ENCODE measurements around the gene AVPR2.

The AVPR2 gene

DNA sequence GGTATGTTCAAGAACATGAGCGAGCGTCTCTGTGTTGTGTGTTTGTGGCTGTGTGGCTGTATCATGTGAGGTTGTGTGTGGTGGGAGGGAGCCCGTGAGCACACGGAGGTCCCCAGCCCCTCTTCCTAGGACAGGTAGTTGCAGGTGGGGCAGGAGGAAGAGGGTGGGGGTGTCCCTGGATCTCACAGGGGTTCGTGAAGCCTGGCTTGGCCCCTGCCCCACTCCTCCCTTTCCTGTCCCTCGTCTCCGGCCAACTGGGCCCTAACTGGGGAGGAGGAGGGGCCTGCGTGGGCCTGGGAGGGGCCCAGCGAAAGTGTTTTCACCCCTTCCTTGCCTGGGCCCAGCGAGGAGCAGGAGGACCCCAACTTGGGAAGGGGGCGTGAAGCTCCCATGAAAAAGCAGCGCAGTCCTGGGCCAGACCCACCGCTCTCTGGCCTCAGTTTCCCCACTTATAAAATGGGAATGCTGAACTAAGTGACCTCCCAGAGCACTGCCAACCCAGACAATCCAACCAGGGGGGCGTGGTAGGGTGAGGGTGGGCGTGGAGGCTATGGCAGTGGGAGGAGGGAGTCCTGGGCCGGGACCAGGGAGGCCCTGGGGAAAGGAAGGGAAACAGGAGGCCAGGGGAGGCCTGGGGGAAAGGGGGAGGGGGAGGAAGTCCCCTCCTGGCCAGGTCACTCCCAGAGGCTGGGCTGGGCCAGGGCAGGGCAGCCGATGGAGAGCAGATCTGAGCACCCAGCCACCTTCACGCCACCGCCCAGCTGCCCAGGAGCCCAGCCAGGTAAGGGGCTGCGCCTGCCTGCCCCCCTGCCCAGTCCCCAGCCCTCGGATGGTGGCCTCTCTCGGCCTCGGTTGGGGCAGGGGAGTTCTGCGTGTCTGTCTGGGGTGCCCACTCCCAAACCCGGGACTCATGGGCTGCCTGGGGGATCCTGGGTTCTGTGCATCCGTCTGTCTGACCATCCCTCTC, at the start of gene AVPR2:
AVPR2 (plus strand) TSS at position 683 of the 967 bp plus-strand sequence. CDS start 473 bp downstream, outside the sequence.
- DNase-seq (ENCODE audit: low spot score) = no peak

DNA sequence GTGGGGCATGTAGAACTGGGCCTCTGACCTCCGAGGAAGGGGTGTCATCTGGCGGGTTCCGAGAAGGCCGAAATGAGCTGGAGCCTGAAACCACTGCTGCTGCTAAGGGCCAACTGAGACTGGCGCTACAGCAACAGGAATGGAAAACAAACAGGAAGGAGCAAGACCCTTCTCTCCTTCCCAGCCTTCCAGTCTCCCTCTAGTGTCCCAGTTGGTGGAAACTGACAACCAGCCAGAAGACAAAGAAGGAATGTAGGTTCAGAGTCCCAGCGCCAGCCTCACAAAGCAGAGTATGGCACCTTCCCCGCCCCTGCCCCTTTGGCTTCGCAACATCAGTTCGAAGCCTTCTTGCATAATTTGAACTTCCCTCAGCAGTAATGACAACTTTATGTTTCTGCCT, 49.8 kb upstream of the AVPR2 start:
- no peak for DNase-seq (ENCODE audit: low spot score)

DNA sequence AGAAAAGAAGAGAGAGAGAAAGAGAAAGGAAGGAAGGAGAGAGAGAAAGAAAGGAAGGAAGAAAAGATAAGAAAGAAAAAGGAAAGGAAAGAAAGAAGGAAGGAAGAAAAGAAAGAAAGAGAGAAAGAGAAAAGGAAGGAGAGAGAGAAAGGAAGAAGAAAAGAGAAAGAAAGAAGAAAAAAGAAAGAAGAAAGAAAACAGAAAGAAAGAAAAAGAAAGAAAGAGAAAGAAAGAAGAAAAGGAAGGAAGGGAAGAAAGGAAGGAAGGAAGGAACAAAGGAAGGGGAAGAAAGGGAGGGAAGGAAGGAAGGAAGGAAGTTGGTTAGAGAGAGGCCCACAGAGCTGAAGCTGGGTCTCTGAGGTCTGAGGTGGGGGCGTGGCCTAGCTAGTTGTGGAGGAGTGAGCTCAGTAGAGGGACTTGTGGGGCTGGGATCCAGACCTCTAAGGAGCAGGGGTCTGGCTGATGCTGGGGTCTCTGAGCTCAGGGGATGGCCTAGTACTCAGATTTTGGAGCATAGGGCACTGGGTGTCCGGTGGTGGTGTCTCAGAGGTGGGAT, 47.0 kb upstream of the AVPR2 start:
- DNase-seq (ENCODE audit: low spot score) = no peak

DNA sequence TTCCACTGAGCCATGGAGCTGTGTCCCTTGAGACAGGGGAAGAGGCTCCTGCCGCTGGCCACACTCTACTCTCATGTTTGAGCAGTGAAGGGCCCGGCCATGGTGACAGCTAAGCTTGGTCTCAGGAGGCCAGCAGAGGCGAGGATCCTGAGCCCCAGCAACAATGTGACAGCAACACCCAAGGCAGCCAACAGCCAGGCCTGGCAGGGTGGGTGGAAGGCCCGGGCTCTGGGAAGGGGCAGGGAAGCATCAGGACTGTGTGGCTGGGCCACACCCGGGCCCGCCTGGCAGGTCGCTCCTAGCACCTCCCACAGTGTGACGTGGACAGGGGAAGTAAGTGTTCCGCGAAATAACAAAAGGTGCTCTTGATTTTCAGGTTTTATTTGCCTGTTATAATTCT, 43.3 kb upstream of the AVPR2 start:
- DNase-seq (ENCODE audit: low spot score) = no peak

GRCh38 chrX:153861733-153862310, 42.7 kb upstream of the AVPR2 start:
- no peak for DNase-seq (ENCODE audit: low spot score)

DNA sequence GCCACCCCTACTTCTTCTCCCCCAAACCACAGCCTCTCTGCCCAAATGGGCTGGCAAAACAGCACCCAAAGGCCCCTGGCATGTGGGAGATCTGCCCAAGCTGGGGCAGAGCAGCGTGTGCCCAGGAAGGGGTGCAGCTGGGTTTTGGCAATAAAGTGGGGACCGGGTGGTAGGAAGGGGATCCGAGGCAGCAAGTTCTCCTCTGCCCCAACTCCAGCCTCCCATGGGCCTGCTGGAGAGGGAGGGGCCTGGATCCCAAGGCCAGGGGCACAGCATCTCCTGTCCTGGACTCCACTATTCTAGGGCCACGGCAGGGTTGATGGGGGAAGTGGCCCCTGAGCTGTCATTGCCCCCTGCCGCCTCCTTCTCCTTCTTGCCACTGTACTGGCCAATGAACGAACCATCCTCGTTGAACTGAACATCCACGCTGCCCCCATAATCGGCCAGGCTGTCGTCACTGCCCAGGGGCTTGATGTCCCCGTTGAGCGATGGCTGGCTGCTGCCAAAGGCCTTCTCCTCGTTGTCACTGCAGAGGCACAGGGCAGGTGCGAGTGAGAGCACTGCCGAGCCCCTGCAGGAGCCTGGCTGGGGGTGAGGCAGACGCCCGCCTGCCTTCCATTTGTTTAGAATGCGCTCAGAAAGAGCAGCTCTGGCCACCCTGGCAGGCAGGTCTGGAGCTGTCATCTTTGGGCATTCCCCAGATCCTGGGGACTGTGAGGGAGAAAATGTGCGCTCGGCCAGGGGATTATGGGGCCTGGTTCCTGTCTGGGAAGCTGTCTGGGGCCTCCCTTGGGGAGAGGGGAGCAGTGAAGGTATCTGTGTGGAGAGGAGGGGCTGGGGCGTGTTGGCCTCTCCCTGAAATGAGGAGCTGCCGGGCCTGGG, 41.9 kb upstream of the AVPR2 start:
- DNase-seq (ENCODE audit: low spot score) = no peak

DNA sequence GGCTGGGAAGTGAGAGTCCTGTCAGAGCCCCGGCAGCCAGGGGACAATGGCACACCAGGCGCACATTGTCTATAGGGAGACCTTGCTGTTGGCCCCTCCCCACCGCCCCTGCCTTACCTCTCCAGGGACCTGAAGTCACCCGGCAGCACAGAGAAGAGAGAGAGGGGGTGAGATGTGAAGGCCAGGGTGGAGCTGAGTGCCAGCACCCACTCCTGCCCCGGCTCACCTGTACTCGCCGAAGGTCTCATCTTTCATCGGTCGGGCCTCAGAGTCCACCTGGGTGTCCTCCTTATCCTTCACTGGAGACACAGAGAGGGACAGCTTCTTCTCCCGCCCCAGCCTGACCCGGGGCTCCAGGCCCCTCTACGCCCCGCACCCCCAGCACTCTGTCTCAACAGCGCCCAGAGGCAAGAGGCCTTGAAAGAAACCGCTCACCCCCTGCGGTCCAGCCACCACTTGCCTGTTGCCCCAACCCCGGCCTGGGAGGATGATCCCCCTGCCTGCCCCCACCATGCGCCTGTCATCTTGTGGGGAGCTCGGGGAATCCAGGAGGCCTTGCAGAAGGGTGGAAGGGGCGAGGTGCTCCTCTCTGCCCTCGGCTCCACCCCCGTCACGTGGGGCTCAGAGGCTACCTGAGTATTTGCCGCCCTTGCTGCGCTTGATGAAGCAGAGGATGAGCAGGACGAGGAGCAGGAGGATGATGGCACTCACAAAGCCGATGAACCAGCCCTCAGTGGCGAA, 41.1 kb upstream of the AVPR2 start:
- DNase-seq (ENCODE audit: low spot score) = no peak

- DNase-seq (ENCODE audit: low spot score) = no peak
Measured at GRCh38 chrX:153864101-153864500, 40.4 kb upstream of the AVPR2 start.

GRCh38 chrX:153864561-153865320, 39.7 kb upstream of the AVPR2 start:
- DNase-seq (ENCODE audit: low spot score) = no peak

GRCh38 chrX:153865321-153865580, 39.2 kb upstream of the AVPR2 start:
- DNase-seq (ENCODE audit: low spot score) = no peak

DNA sequence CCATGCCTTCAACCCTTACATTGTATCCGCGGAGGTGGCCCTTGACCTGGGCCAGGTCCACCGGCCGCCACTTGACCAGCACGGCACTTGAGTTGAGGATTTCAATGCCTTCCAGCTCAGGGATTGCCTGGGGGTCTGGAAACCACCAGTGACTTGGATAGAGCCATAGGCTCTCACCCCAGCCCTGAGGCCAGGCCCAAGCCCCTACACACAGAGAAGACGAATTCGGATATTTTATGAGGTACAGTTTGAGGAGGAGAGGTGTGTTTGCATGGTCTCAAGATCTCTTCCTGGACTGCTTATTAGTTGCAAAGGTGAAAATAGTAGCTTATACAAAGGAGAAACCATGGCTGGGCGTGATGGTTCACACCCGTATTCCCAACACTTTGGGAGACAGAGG, 38.8 kb upstream of the AVPR2 start:
- DNase-seq (ENCODE audit: low spot score) = no peak

GRCh38 chrX:153866302-153867019, 38.0 kb upstream of the AVPR2 start:
- no peak for DNase-seq (ENCODE audit: low spot score)

- no peak for DNase-seq (ENCODE audit: low spot score)
Measured at GRCh38 chrX:153867139-153867538, 37.3 kb upstream of the AVPR2 start.

- no peak for DNase-seq (ENCODE audit: low spot score)
Measured at GRCh38 chrX:153867671-153868070, 36.8 kb upstream of the AVPR2 start.

- DNase-seq (ENCODE audit: low spot score) = no peak
Measured at GRCh38 chrX:153868576-153869472, 35.6 kb upstream of the AVPR2 start.

- no peak for DNase-seq (ENCODE audit: low spot score)
Measured at GRCh38 chrX:153869473-153870287, 34.8 kb upstream of the AVPR2 start.

GRCh38 chrX:153870288-153870690, 34.2 kb upstream of the AVPR2 start:
- no peak for DNase-seq (ENCODE audit: low spot score)

DNA sequence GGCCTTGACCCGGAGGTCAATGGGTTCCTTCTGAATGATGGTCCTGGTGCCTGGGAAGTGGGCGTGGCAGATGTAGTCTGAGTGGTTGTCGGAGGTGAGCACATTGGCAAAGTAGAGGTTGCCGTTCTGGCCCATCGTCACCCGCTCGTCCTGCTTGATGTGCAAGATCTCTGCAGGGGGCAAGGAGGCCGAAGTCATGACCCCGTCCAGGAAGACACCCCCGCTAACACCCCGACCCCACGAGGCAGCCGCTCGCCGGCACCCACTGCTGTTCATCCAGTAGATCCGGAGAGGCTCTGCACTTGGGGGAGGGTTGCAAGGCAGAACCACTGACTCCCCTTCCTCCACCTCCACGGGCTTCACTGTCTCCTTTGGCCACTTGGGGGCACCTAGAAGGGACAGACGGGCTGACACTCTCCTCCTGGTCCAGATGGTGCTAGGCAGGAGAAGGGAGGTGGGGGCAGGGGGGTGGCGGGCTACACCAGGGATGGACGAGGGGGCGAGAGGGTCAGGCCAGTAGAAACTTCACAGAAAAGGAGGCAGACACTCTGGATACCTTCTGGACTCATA, 33.6 kb upstream of the AVPR2 start:
- no peak for DNase-seq (ENCODE audit: low spot score)
